Right lung (tissue), 5 donors: ENCODE measurements around the gene HECW1. TPM values are rescaled to one million over a fixed set of nuclear protein-coding genes. Genes with fewer than 3 reads are reported as not detected.
"Not testable (repeated sequence)": the region's sequence is repeated elsewhere in the genome, so short reads cannot be mapped to it uniquely, and the experiment has no call there.

ENCODE experiments used
- DNase-seq, 2 donors: peaks; one replicate each; pipeline ENCODE4 v3.0.0-alpha.2; 2013
- polyA plus RNA-seq, 5 donors: library from polyadenylated mRNA; unstranded; fragments of 120-200 nt; gene quantifications; one replicate each; pipeline versions ENCODE4 v1.2.1 to v1.2.3, GENCODE V29; 2013; ENCODE audit warnings: inconsistent platforms in 1 of 5, low replicate concordance in 1 of 5; ENCODE audit not compliant: insufficient read length in 5 of 5, insufficient read depth in 1 of 5

HECW1 gene
- polyA plus RNA-seq, 5 donors, result 1.9 to 3.6 (median 3.4) TPM

DNA sequence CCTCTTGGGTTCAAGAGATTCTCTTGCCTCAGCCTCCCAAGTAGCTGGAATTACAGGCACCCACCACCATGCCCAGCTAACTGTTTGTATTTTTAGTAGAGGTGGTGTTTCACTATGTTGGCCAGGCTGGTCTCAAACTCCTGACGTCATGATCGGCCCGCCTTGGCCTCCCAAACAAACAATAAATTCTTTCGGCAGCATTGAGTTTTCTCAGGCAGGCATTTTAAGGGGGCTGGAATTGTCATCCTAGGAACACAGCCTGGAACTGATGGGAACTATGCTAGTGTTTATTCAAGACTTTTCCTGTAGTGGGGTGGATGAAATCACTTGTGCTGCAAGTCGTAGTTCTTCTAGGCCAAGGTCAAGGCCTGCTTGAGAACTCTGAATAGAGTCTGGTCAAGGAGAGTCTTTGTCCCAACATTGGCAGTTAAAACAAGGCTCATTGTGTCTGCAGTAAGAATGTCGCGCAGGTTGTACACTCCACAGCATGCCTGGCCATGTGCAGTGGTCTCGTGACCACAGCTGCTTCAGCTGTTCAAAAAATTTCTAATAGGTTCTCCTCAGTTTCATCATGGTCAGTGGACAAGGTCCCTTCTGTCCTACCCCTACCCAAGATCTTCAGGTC is 92.8 kb downstream of the HECW1 start:
- no peak for DNase-seq

DNA sequence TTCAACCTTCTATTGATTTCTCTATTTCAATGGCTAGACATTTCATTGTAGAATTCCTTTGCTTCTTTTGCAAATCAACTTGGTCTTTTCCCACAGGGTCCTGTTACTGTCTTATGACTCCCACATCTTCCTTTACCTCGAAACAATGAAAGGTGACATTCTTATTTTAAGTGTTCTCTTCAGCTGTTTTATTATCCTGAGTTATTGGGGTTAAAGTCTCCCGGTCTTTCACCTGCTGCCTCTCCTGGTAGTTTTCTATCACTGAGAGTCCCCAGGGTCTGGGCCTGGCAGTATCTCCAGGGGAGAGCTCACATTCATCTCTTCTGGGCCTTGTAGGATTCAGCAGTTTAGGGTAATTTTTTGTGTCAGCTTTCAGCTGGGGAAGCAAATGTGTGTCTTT is 95.8 kb downstream of the HECW1 start:
- DNase-seq, result no peak

DNA sequence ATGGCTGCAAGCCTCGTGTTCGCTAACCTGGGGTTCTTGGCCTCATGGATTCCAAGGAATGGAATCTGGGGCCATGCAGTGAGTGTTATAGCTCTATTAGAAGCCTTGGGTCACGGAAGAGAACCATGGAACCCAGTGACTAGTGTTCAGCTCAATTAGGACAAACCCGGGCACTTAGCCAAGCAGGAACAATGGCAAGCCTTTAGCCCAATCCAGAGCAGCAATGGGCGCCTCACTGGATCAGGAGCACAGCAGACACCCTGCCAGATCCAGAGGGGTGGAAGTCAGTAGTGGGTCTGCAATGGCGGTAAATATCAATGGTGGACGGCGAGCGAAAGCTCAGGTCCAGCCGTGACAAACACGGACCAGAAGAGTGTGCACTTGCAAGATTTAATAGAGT is 98.1 kb downstream of the HECW1 start:
- DNase-seq, result not testable (repeated sequence)

DNA sequence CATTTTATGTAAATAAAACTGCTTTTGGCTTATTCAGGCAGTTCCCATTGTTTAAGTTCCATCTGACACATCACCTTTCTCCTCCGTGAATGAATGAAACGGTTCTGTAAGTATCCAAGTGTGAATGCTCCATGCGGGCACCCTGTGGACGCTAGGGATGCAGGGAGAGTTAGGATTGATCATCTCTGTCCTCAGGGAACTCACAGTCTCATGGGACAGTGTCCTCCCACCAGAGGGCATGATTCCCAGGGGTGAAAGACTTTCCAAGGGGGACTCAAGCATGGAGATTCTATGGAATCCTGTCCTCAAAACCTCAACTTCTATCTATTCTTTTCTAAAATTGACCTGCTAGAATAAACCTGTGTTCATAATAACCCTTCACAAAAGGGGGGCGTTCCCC is 98.8 kb downstream of the HECW1 start:
- DNase-seq, result no peak

DNA sequence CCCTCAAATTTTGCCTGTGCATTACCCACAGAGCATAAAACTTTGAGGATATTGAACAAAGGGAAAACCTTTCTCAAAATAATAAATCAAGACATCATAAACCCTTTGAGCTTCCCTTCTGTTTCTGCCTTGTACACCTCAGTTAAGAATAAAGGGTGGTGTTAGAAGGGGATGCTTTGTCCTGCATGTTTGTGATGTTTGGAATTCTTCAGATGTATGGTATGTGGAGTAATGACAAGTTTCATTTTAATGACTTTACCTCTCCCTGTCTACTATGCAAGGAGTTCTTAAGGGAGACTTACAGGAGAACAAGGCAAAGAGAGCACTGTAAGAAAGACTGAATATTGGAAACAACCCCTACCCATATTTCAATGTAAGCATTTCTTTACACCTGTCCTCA is 99.2 kb downstream of the HECW1 start:
- DNase-seq, result no peak

DNA sequence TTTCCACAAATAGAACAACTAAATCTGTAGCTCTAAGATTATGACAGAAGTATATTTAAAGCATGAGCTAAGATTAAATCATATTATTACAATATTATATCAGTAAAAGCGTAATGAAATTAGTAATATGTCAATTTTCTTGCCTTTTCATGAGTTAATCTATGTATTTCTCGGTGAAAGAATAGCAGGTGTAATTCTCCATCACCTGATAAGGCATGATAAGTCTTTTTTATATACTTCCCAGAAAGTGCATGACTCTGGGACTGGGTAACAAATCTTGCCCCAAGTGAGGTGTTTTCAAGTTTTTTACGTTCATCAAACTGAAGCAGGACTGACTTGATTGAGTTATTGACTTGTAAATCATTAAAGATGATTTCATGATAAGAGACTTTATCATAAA is 100.5 kb downstream of the HECW1 start:
- no peak for DNase-seq

DNA sequence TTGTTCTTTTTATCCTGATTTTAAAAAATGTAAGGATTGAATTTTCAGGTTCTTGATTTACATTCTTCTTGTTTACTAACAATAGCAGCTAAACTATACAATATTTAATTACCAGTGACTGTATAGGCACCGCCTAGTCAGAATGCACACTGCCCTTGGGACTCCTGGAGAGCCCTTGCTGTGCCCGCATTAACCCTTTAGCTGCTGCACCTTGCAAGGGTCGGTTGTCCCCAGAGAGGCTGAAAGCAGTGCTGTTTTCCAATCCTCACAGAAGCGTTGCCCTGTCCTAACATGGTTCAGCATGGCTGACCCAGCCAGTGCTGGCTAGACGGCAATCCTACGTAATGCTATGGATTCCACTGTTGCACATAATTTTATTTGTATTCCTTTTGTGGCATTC is 102.6 kb downstream of the HECW1 start:
- DNase-seq, result no peak

DNA sequence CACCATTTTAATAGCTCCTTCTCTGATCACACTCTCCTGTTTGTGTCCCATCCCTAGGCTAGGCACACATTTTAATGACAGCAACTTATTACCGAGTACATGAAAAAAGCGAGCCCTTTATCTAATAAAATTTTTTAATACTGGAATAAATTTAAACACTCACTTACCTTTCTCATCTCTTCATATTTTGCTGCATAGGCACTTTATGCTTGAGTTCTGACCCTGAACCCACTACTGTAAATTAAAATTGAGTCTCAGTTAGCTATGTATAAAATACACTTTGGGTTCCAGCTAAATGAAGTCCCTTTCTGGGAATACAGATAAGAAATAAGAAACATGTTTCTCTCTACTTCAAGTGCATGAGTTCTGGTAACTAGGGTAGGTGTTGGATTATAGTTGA is 104.6 kb downstream of the HECW1 start:
- DNase-seq, result no peak

DNA sequence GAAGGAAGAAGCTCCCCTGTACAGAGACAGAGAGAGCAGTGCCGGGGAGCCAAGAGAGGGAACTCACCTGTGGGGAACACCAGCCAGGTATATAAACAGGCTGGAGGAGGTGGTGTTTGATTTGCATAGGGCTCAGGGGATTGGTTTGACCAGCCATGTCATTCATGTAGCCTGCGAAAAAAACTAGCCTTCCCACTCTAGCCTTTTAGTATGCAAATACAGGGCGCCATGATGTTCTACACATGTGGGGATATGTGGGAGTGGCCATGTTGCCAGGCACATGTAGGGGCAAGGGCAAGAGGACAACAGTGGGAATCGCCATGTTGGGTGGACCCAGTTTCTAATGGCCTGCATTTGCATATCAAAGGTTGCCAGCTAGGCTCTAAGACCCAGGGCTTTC is 106.5 kb downstream of the HECW1 start:
- not testable (repeated sequence) for DNase-seq

DNA sequence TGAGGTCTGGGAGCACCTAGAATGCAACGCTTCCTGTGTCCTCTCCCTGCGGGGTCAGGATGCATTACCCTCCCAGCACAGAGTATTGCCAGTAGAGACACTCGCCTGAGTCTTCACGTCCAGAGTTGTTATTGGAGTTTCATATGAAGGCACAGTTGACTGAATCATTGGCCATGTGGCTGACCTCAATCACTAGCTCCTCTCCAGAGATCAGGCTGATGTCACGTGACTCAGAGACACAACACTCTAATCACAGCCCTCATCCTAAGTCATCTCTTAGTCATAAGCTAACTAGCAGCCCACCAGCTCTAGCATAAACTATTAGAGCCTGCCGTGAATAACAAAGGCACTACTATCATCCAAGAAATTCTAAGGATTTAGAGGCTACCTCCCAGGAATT is 107.8 kb downstream of the HECW1 start:
- DNase-seq, result no peak

DNA sequence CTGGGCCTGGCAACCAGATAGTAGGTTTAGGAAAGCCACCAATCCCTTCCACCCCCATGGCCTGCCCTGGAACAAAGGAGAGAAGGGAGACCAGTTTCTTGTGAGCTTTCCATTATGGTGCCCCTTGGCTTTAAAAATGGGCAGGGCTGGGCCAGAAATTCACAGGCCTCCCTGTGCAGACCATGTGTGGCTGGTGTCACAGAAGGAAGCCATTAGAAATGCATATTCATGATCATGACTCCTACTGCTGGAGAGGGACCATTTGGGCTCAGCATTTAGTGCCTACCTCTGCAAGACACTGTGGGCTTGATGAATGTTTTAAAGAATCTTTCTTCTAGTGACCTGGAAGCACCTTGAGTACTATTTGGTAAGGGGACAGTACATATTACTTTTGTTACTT is 108.3 kb downstream of the HECW1 start:
- DNase-seq, result no peak

DNA sequence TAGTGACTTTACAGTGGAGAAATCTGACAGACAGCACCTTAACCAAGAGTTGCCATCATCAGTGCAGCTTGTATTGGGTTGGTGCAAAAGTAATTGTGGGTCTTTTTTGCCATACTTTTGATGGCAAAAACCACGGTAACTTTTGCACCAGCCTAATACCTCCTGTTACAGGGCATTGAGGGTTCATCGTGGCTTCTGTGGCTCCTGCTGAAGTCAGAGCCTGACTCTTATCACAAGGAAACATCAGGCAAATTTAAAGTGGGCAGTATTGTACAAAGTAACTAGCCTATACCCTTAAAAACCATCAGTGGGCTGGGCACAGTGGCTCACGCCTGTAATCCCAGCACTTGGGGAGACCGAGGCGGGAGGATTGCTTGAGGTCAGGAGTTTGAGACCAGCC is 117.4 kb downstream of the HECW1 start:
- DNase-seq, result no peak

DNA sequence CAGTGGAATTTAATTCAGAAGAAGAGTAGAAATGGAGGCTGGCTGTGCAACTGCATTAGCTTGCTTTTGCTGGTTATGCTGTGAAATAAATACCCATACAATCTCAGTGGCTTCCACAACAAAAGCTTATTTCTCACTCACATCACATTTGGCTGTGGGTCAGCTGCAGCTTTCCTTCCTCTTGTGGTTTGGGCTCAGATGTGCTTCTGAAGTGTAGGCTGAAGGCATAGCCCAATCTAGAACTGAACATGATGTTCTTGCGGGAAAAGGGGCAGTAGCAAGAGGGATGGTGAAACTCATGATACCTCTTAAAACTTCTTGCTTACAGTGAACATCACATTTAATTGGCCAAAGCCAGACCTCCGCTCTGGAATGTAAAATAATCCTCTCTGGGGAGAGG is 119.9 kb downstream of the HECW1 start:
- DNase-seq, result no peak

DNA sequence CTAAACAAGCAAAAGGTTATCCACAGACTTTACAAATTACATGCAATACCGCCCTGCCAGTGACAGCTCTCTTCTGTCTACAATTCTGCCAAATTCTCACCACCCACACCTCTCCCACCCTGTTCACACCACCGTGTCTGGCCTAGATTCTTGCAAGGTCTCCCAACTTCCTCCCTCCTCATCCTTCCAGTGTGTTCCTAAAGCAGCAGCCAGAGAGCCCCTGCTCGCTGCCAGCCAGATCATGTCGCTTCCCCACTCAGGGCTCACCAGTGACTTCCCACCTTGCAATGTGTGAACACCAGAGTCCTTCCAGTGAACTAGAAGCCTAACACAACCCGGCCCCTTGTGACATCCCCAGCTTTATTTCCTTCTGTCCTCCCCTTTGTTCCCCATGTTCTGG is 121.6 kb downstream of the HECW1 start:
- DNase-seq, result no peak

DNA sequence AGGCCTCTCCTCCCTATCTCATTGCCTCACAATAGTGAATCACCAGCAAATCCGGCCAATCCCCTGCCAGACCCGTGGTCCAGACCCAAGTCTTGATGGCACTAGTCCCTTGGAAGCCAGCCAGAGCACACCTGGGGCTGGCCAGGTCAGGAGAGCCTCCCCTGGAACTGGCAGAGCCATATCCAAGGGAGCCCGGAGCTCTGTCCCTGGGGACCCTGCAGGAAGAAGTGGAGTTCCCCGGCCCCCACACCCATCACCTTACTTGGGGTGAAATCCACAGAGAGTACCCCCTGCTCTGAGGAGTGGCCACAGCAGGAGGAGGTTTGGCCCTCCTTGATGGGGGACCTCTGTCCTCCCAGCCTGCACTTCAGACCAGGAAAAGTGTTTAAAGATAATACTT is 122.5 kb downstream of the HECW1 start:
- DNase-seq, result no peak

DNA sequence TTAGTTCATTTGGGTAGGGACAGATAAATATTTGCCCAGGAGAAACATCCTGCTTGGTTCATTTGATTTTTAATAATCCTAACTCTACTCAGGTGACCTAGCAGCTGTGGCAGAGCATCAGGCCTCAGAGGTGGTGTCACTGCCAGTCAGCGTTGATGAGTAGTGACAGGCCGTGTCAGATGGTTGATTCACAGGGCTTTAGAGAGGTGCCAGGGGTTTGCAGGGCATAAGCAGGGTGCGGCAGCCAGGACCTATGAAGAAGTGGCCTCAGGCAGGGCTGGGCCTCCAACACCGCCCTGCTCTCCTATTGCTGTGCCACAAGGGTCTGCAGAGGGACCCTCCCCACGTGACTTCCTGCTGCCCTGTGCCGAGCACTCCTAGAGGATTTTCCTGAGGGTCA is 128.1 kb downstream of the HECW1 start:
- no peak for DNase-seq

DNA sequence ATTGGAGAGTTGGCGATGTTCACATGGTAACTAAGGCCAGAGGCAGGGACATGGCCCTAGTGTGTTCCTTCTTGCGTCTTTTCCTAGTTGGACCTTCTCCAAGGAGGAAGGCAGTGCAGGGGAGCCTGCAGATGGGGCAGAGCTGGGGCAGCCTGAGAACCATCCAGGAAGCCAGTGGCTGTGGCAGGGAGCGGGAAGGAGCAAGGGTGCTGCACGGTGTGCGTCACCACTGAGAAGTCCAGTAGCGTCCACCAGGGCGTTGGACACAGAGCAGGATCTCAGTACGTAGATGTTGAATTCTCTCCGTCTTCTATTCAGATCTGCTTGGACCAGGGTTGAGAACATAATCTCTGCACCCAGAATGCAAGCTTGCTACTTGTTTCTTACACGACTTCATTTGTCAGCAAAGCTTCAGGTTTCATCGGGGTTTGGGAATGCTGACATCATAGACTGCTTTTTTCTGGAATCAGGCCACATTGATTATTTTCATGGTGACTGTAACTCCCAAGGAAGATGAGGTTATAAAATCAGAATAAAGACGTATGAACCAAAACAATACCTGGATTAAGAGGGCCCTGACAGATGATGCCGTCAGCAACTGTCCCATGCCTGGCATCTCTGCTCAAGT is 130.3 kb downstream of the HECW1 start:
- DNase-seq, result no peak

DNA sequence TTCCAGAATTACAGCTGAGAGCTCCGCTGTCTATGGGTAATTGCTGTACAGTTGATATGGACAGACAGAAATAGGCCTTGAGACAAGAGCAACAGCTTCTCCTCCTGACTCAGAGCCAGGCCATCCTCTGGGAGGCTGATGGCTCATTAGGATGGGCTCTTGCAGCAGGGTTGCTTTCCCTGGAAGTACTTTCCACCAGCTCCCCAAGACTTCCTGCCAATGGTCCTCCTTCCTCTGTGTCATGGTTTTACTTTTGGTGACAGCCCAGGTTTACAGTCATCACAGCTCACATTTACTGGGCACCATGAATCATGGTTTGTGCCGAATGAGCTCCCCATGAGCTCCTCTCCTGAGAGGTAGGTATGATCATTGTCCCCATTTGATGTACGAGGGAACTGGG is 131.8 kb downstream of the HECW1 start:
- DNase-seq, result no peak

DNA sequence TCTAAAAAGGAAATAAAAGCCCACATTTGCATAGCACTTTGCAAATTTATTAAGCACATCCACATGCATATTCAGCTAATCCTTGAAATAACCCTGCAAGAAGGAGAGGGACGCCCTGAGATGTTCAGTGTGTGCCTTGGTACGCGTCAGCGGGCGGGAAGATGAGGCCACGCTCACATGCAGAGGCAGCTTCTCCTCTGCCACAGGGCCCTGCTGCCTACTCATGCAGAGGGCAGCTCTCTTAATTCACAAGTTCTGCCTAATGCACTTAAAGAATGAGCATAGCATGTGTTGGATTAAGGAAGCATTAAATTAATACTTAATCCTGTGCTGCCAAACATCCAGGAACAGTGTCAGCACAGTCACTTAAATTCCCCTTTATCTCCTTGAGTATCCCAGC is 132.3 kb downstream of the HECW1 start:
- no peak for DNase-seq

DNA sequence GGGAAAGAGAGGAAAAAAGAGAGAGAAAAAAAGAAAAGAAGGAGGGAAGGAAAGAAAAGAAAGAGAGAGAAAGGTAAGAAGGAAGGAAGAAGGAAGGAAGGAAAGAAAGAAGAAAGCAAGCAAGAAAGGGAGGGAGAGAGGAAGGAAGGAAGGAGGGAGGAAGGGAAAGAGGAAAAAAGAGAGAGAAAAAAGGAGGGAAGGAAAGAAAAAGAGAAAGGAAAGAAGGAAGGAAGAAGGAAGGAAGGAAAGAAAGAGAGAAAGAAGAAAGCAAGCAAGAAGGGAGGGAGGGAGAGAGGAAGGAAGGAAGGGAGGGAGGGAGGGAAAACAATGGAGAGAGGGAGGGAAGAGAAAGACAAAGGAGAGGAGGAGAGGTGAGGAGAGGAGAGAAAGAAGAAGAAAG is 135.3 kb downstream of the HECW1 start:
- no peak for DNase-seq

DNA sequence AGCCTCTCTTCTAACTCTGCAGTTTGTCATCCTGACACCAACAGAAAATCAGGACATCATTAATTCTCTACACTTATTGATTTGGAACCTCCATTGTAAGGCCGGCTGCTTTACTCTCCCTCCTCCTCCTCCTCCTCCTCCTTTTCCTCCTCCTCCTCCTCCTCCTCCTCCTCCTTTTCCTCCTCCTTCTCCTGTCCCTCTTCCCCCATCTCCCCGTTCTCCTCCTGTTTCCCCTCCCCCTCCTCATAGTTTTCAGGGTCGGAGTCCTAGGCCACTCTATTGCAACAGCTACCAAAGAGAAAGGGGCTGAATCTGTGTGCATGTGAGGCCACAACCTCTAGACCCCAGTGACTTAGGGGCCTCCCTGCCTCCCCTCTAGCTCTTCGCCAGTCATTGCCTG is 136.1 kb downstream of the HECW1 start:
- DNase-seq, result no peak

DNA sequence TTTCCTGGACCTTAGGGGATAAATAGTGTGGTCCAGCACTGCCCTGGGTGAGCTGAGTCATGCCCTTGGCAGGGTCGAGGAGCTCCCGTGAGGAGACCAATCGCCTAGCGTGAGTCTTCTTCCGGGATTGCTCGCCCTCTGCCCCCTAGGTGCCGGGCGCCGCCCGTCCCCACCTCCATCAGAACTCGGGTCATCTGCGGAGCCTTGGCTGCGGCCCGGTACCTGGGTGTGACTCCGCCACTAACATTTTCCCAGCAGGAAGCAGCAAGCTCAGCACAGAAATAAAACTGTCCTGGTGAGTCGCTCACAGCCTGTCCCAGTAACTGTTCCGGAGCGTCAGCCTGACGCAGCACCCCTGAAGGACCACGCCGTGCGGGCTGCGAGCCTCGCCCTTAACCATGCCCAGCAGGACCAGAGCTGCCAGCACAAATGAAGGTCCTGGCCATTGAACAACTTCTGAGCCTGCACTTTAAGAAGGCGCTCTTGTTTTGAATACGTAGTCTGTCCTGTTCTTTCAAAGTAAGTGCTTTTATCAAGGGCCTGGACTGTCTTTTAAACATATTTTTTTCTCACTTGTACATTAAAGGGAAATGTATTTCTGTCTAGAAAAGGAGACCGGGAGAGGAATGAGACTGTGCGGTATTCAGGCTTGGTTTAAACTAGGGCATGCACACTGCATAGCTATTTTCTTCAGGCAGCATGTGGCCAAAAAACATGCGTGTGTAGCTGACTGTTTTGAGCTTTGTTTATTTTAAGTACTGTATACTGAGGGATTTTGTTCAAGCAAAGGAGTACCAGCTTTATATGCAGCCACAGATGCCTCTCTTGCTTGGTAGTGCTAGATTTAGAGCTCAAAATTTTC is 136.7 kb downstream of the HECW1 start:
- no peak for DNase-seq

DNA sequence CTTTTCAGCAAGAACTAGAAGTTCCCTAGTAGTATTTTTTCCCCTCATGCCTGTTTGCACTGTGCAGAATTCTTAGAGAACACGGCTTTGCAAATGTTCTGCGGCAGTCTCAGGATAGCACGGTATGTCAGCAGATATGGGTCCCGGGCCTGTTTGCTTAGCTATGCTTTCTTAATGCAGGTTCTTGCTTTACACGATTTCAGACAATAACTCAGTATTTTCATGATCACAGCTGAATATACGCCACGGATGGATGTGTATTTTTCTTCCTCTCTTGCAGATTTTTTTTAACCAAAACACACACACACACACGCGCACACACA is 137.3 kb downstream of the HECW1 start:
- DNase-seq, result no peak
